A549 (cell line): Measurements from ENCODE around the gene ZNF195.
"Not testable (repeated sequence)": the region's sequence is repeated elsewhere in the genome, so short reads cannot be mapped to it uniquely, and the experiment has no call there.

Source experiments
- CTCF ChIP-seq: fragments of >200 bp; sonication (Bioruptor Twin); formaldehyde crosslinking; IDR thresholded peaks from 3 replicates; pipeline ENCODE4 v1.5.1; 2016
- EP300 ChIP-seq, 2 experiments: fragments of >200 bp; sonication (Bioruptor Twin); formaldehyde crosslinking; IDR thresholded peaks; 2 replicates in 1 of 2; 3 replicates in 1 of 2; pipeline ENCODE4 v1.6.1; 2016 to 2017
- POLR2A ChIP-seq: IDR thresholded peaks from 2 replicates; pipeline ENCODE4 v1.6.1; 2012; ENCODE audit warnings: mild to moderate bottlenecking, low read length
- RFX5 ChIP-seq: fragments of 450-650 bp; IDR thresholded peaks from 2 replicates; pipeline ENCODE4 v1.7.1; 2014; ENCODE audit warnings: antibody characterized with exemption, mild to moderate bottlenecking, moderate library complexity

DNA sequence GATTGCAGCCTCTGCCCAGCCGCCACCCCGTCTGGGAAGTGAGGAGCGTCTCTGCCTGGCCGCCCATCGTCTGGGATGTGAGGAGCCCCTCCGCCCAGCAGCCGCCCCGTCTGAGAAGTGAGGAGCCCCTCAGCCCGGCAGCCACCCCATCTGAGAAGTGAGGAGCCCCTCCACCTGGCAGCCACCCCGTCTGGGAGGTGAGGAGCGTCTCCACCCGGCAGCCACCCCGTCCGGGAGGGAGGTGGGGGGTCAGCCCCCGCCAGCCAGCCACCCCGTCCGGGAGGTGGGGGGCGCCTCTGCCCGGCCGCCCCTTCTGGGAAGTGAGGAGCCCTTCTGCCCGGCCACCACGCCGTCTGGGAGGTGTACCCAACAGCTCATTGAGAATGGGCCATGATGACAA, 18.3 kb upstream of the ZNF195 start:
- TF ChIP-seq CTCF; POLR2A; EP300 (IDR thresholded peaks at IDR 0.05); RFX5: not testable (repeated sequence)
